Parathyroid adenoma (tissue), 2 donors: ENCODE data around the gene LCN9.
"Not testable (repeated sequence)": the region's sequence is repeated elsewhere in the genome, so short reads cannot be mapped to it uniquely, and the experiment has no call there.

ENCODE experiments used
- H2AFZ ChIP-seq: fragments of 300-600 bp; sonication (generic); one replicate; pipeline ENCODE4 v1.7.0; 2017; ENCODE audit warnings: antibody characterized with exemption, mild to moderate bottlenecking
- H3K27ac ChIP-seq: fragments of 300-600 bp; sonication (generic); one replicate; pipeline ENCODE4 v1.7.0; 2017
- H3K27me3 ChIP-seq: fragments of 300-600 bp; sonication (generic); one replicate; pipeline ENCODE4 v1.7.0; 2017; ENCODE audit warnings: low read length; ENCODE audit not compliant: control insufficient read depth, insufficient read depth
- H3K36me3 ChIP-seq: fragments of 300-600 bp; sonication (generic); one replicate; pipeline ENCODE4 v1.7.0; 2017; ENCODE audit warnings: low read length; ENCODE audit not compliant: control insufficient read depth, insufficient read depth
- H3K4me1 ChIP-seq: fragments of 300-600 bp; sonication (generic); one replicate; pipeline ENCODE4 v1.7.0; 2017; ENCODE audit warnings: control low read depth
- H3K4me2 ChIP-seq: fragments of 300-600 bp; sonication (generic); one replicate; pipeline ENCODE4 v1.7.0; 2017; ENCODE audit warnings: low read length
- H3K4me3 ChIP-seq: fragments of 300-600 bp; sonication (generic); one replicate; pipeline ENCODE4 v1.7.0; 2017; ENCODE audit warnings: low read depth, low read length
- H3K79me2 ChIP-seq: fragments of 300-600 bp; sonication (generic); one replicate; pipeline ENCODE4 v1.7.0; 2017; ENCODE audit warnings: control low read depth
- H3K9ac ChIP-seq: fragments of 300-600 bp; sonication (generic); one replicate; pipeline ENCODE4 v1.7.0; 2017; ENCODE audit warnings: mild to moderate bottlenecking
- H3K9me3 ChIP-seq: fragments of 300-600 bp; sonication (generic); one replicate; pipeline ENCODE4 v1.7.0; 2017; ENCODE audit warnings: low read length; ENCODE audit not compliant: control insufficient read depth
- CTCF ChIP-seq: fragments of 300-600 bp; sonication (generic); IDR thresholded peaks from one replicate; pipeline ENCODE4 v1.7.0; 2017; ENCODE audit warnings: antibody characterized with exemption, mild to moderate bottlenecking
- donor health status: primary hyperparathyroidism.

LCN9 gene

GRCh38 chr9:135667463-135668001, 4.4 kb downstream of the LCN9 start:
- Histone ChIP-seq H2AFZ (no peak overlapping the region), H3K4me1 (peaks cover 5% of the 10 kb centered on the region), H3K9me3 (no peaks in the 10 kb centered on the region), H3K79me2 (no peaks in the 10 kb centered on the region), H3K36me3 (no peaks in the 10 kb centered on the region), H3K4me3 (no peak overlapping the region), H3K27ac (no peak overlapping the region), H3K4me2 (no peak overlapping the region), H3K9ac (no peak overlapping the region), H3K27me3 (no peaks in the 10 kb centered on the region)
- no peak for TF ChIP-seq CTCF

- H3K4me1 ChIP-seq, H3K9me3 ChIP-seq, H3K36me3 ChIP-seq, H3K4me3 ChIP-seq, H3K9ac ChIP-seq, H3K27me3 ChIP-seq, H3K27ac ChIP-seq, H3K4me2 ChIP-seq, H2AFZ ChIP-seq, H3K79me2 ChIP-seq: not testable (repeated sequence)
Measured at GRCh38 chr9:135669018-135669417, 5.9 kb downstream of the LCN9 start.

GRCh38 chr9:135669616-135670285, 6.6 kb downstream of the LCN9 start:
- no peak for TF ChIP-seq CTCF
- Histone ChIP-seq H3K9me3 (no peaks in the 10 kb centered on the region), H2AFZ (no peak overlapping the region), H3K27ac (no peak overlapping the region), H3K36me3 (no peaks in the 10 kb centered on the region), H3K4me1 (no peaks in the 10 kb centered on the region), H3K27me3 (no peaks in the 10 kb centered on the region), H3K4me3 (no peak overlapping the region), H3K9ac (no peak overlapping the region), H3K4me2 (no peak overlapping the region), H3K79me2 (no peaks in the 10 kb centered on the region)

GRCh38 chr9:135670721-135671590, 7.8 kb downstream of the LCN9 start:
- Histone ChIP-seq H3K27ac (no peak overlapping the region), H3K27me3 (no peaks in the 10 kb centered on the region), H3K9ac (no peak overlapping the region), H3K4me2 (no peak overlapping the region), H3K9me3 (no peaks in the 10 kb centered on the region), H3K36me3 (no peaks in the 10 kb centered on the region), H2AFZ (no peak overlapping the region), H3K79me2 (no peaks in the 10 kb centered on the region), H3K4me1 (no peaks in the 10 kb centered on the region), H3K4me3 (no peak overlapping the region)
- no peak for TF ChIP-seq CTCF

GRCh38 chr9:135671591-135672041, 8.5 kb downstream of the LCN9 start:
- H3K27me3 ChIP-seq: no peaks in the 10 kb centered on the region
- H3K79me2 ChIP-seq: no peaks in the 10 kb centered on the region
- H3K4me3 ChIP-seq: no peak overlapping the region
- H3K9ac ChIP-seq: no peak overlapping the region
- no peak for TF ChIP-seq CTCF
- H3K4me2 ChIP-seq: no peak overlapping the region
- no peak overlapping the region for H3K27ac ChIP-seq
- H2AFZ ChIP-seq: no peak overlapping the region
- H3K4me1 ChIP-seq: no peaks in the 10 kb centered on the region
- H3K36me3 ChIP-seq: no peaks in the 10 kb centered on the region
- H3K9me3 ChIP-seq: no peaks in the 10 kb centered on the region

GRCh38 chr9:135672786-135673185, 9.7 kb downstream of the LCN9 start:
- not testable (repeated sequence) for H3K9me3 ChIP-seq, H3K27me3 ChIP-seq, H3K4me2 ChIP-seq, H3K9ac ChIP-seq, H3K27ac ChIP-seq, H3K4me1 ChIP-seq, H2AFZ ChIP-seq, H3K36me3 ChIP-seq, H3K79me2 ChIP-seq, H3K4me3 ChIP-seq
